ENCODE measurements around the gene DMD.

The DMD gene

DNA sequence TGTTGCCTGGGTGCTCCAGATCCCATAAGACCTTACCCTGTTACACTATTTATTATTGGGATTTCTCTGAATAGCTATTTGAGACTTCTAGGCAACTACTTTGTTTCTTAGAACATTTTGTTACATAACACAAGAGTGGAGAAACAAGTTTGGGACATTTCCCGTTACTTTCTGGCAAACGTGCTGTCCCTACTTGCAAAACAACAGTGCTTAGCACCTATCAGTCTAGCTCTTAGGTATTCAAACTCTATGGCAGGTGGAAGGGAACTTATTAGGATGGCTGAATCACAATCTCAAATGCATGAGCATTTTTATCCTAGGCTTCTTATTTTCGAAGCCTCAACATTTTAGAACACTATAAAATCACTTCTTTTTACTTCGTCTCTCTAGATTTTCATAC lies 613.6 kb downstream of the DMD start:
- Histone ChIP-seq H3K27me3 (no peaks in the 10 kb centered on the region), H3K4me1 (no peaks in the 10 kb centered on the region), H3K36me3 (no peaks in the 10 kb centered on the region), H3K9me3 (no peaks in the 10 kb centered on the region), H3K4me3 (ENCODE audit: low read depth, low read length) (no peak overlapping the region)
- DNase-seq, result no peak
- TF ChIP-seq, protein P1, sequence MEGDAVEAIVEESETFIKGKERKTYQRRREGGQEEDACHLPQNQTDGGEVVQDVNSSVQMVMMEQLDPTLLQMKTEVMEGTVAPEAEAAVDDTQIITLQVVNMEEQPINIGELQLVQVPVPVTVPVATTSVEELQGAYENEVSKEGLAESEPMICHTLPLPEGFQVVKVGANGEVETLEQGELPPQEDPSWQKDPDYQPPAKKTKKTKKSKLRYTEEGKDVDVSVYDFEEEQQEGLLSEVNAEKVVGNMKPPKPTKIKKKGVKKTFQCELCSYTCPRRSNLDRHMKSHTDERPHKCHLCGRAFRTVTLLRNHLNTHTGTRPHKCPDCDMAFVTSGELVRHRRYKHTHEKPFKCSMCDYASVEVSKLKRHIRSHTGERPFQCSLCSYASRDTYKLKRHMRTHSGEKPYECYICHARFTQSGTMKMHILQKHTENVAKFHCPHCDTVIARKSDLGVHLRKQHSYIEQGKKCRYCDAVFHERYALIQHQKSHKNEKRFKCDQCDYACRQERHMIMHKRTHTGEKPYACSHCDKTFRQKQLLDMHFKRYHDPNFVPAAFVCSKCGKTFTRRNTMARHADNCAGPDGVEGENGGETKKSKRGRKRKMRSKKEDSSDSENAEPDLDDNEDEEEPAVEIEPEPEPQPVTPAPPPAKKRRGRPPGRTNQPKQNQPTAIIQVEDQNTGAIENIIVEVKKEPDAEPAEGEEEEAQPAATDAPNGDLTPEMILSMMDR (IDR thresholded peaks at IDR 0.05; ENCODE audit: low read depth, low read length), result no peak

DNA sequence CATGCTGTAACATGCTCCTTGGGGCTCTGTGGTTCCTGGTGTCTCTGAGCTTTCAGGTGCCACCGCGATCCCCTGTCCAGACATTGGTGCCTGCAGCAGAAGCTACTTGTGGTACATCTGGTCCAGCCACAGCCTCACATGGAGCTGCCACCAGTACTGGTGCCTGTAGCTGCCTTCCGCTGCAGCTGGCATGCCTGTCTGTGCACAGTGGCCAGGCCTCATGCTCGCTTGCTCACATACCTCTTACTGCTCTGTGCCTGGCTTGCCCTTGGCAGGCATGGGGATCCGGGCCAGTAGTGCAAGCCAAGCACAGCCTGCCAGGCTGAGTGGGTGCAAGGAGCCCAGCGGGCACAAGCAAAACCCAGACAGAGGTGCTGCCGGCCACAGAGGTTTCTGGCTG lies 618.6 kb downstream of the DMD start:
- Histone ChIP-seq H3K36me3 (no peaks in the 10 kb centered on the region), H3K4me3 (ENCODE audit: low read depth, low read length) (no peak overlapping the region), H3K9me3 (no peaks in the 10 kb centered on the region), H3K27me3 (no peaks in the 10 kb centered on the region), H3K4me1 (no peaks in the 10 kb centered on the region)
- DNase-seq, result no peak
- TF ChIP-seq, protein P1 (IDR thresholded peaks at IDR 0.05; ENCODE audit: low read depth, low read length), result no peak

DNA sequence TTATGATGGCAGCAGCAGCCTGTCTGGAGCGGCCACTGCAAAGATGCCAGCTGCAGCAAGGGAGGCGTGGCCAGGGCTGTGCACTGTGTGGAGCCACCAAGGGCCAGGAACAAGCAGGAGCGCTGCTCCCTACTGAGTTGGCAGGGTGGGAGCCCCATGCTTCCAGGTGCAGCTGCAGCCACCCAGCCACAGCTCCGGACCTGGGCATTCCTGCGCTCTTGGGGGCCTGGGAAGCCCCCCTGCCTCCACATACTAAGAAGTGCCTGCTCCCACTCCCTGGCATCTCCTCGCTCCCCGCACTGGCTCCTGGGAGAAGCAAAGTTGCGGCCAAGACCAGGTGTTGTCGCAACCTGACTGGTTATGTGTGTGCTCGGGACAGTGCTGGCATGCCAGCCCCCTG lies 619.8 kb downstream of the DMD start:
- DNase-seq, result no peak
- no peak overlapping the region for H3K4me3 ChIP-seq (ENCODE audit: low read depth, low read length)
- TF ChIP-seq, protein P1 (IDR thresholded peaks at IDR 0.05; ENCODE audit: low read depth, low read length), result no peak
- no peaks in the 10 kb centered on the region for H3K36me3 ChIP-seq
- H3K27me3 ChIP-seq, result no peaks in the 10 kb centered on the region
- H3K9me3 ChIP-seq, result no peaks in the 10 kb centered on the region
- no peaks in the 10 kb centered on the region for H3K4me1 ChIP-seq

DNA sequence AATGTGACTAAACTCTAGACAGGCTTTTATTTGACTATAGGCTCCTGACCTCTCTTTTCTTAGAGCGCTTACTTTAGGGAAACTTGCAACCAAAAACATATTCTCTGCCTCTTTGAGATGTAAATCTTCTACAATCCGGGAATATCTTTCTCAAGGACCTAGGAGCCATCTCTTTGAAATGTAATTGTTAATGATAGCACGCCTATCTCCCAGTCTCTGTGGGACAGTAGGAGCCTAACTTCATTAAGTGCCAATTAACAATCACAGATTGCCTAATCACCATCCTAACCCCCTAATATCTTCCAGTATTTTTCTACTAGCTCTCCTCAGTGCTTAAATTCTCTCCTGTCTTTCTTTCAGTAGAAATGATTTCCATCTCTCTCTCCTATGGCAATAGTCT lies 628.6 kb downstream of the DMD start:
- Histone ChIP-seq H3K27me3 (no peaks in the 10 kb centered on the region), H3K4me1 (no peaks in the 10 kb centered on the region), H3K36me3 (no peaks in the 10 kb centered on the region), H3K9me3 (no peaks in the 10 kb centered on the region), H3K4me3 (ENCODE audit: low read depth, low read length) (no peak overlapping the region)
- DNase-seq, result no peak
- TF ChIP-seq, protein P1 (IDR thresholded peaks at IDR 0.05; ENCODE audit: low read depth, low read length), result no peak

DNA sequence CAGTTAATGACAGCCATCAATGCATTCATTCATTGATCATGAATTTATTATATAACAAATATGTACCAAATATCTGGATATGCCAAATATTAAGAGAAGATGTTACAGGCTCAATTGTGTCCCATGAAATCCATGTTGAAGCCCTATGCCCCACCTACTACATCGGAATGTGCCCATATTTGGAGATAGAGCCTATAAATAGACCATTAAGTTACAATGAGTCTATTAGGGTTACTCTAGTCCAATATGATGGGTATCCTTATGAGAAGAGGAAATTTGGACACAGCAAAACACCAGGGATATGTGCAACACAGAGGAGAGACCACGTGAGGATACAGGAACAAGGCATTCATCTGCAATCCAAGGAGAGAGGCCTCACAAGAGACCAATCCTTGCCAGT lies 634.5 kb downstream of the DMD start:
- no peak for DNase-seq
- no peak overlapping the region for H3K4me3 ChIP-seq (ENCODE audit: low read depth, low read length)
- H3K9me3 ChIP-seq, result no peaks in the 10 kb centered on the region
- H3K36me3 ChIP-seq, result no peaks in the 10 kb centered on the region
- H3K4me1 ChIP-seq, result no peaks in the 10 kb centered on the region
- TF ChIP-seq, protein P1 (IDR thresholded peaks at IDR 0.05; ENCODE audit: low read depth, low read length), result no peak
- no peaks in the 10 kb centered on the region for H3K27me3 ChIP-seq

DNA sequence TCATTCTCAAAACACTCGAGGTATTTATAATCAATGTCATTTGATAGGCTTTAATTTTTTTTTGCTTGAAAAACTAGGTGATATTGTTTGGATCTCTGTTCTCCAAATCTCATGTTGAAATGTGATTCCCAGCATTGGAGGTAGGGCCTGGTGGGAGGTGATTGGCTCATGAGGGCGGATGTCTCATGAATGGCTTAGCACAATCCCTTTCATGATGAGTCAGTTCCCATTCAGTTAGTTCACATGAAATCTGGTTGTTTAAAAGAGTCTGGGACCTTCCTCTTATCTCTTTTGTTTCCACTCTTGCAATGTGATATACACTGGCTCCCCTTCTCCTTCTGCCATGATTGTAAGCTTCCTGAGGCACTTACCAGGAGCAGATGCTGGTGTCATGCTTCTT lies 638.7 kb downstream of the DMD start:
- H3K27me3 ChIP-seq, result no peaks in the 10 kb centered on the region

More for the DNA sequence above, 638.7 kb downstream of the DMD start:
- H3K9me3 ChIP-seq, result no peaks in the 10 kb centered on the region
- no peaks in the 10 kb centered on the region for H3K4me1 ChIP-seq
- no peaks in the 10 kb centered on the region for H3K36me3 ChIP-seq
- no peak overlapping the region for H3K4me3 ChIP-seq (ENCODE audit: low read depth, low read length)
- no peak for DNase-seq
- TF ChIP-seq, protein P1 (IDR thresholded peaks at IDR 0.05; ENCODE audit: low read depth, low read length), result no peak

Data from BE2C (cell line).